Measurements from ENCODE around the gene KLF15. TPM values are rescaled to one million over a fixed set of nuclear protein-coding genes. Genes with fewer than 3 reads are reported as not detected.

Gene KLF15
- total RNA-seq, 6 experiments from 2014 or later, result 0.63 to 1.2 (median 0.81) TPM

DNA sequence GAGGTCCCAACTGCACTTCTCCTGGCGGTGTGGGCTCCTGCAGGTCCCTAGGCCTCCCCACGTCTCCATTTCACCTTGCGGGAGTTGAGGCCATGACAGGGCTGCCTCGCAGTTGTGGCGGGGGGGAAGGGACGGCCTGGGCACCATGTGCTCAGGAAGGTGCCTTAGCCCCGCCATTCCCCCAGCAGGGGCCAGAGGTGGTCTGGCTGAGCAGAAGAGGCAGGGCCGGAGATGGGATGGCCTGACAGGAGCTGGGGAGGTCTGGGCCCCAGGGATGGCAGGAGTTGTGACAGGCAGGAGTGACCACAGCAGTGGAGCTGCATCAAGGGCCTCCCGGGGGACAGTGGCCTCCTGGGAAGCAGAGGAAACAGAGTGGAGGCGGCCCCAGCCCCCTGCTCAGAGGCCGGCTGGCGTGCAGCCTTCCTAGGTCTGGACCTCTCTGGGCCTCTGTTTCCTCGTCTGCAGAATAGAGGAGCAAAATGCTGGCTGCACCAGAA, 18.7 kb upstream of the KLF15 start:
- Mint-ChIP-seq H3K27me3 (ENCODE audit: insufficient read depth) (peaks cover 35% of the 10 kb centered on the region), H3K4me1 (ENCODE audit: low read depth) (peaks cover 14% of the 10 kb centered on the region)

GRCh38 chr3:126373682-126374601, 16.7 kb upstream of the KLF15 start:
- TF ChIP-seq, protein P1, sequence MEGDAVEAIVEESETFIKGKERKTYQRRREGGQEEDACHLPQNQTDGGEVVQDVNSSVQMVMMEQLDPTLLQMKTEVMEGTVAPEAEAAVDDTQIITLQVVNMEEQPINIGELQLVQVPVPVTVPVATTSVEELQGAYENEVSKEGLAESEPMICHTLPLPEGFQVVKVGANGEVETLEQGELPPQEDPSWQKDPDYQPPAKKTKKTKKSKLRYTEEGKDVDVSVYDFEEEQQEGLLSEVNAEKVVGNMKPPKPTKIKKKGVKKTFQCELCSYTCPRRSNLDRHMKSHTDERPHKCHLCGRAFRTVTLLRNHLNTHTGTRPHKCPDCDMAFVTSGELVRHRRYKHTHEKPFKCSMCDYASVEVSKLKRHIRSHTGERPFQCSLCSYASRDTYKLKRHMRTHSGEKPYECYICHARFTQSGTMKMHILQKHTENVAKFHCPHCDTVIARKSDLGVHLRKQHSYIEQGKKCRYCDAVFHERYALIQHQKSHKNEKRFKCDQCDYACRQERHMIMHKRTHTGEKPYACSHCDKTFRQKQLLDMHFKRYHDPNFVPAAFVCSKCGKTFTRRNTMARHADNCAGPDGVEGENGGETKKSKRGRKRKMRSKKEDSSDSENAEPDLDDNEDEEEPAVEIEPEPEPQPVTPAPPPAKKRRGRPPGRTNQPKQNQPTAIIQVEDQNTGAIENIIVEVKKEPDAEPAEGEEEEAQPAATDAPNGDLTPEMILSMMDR (IDR thresholded peaks at IDR 0.05), result no peak
- Mint-ChIP-seq H3K27ac (no peak overlapping the region), H3K9me3 (peaks cover under 1% of the 10 kb centered on the region; the same call in 1 of the 2 replicates), H3K27me3 (ENCODE audit: insufficient read depth) (peaks cover 32% of the 10 kb centered on the region), H3K4me3 (no peak overlapping the region), H3K4me1 (ENCODE audit: low read depth) (peaks cover 14% of the 10 kb centered on the region), H3K36me3 (ENCODE audit: low read depth) (no peaks in the 10 kb centered on the region)
- DNase-seq, result peak; percentile 49

More for the DNA sequence above, 18.7 kb upstream of the KLF15 start:
- Mint-ChIP-seq H3K9me3 (peaks cover 7% of the 10 kb centered on the region), H3K4me3 (no peak overlapping the region), H3K27ac (no peak overlapping the region), H3K36me3 (ENCODE audit: low read depth) (no peaks in the 10 kb centered on the region)
- DNase-seq, result no peak
- TF ChIP-seq, protein P1 (IDR thresholded peaks at IDR 0.05), result no peak

DNA sequence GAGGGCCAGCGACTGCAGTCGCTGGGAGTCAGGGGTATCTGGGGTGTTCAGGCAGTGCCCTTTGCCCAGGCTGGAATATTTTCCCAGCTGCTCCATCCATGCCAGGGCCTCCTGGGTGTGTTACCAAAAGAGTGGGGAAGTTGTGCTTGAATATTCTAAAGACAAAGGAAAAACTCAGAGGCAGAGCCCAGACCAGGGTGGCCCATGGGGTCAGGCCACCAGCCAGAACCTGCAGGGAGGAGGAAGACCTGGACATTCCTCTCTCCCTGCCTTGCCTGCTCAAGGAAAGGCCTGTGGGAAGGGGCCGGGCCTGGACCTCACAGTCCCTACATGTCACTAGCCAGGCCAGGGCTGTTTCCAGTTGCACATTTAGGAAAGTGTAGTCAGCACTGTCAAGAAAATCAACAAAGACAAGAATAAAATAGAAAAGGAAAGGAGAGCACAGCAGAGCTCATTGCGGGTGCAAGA, 16.0 kb upstream of the KLF15 start:
- peaks cover 30% of the 10 kb centered on the region for H3K27me3 Mint-ChIP-seq (ENCODE audit: insufficient read depth)

DNA sequence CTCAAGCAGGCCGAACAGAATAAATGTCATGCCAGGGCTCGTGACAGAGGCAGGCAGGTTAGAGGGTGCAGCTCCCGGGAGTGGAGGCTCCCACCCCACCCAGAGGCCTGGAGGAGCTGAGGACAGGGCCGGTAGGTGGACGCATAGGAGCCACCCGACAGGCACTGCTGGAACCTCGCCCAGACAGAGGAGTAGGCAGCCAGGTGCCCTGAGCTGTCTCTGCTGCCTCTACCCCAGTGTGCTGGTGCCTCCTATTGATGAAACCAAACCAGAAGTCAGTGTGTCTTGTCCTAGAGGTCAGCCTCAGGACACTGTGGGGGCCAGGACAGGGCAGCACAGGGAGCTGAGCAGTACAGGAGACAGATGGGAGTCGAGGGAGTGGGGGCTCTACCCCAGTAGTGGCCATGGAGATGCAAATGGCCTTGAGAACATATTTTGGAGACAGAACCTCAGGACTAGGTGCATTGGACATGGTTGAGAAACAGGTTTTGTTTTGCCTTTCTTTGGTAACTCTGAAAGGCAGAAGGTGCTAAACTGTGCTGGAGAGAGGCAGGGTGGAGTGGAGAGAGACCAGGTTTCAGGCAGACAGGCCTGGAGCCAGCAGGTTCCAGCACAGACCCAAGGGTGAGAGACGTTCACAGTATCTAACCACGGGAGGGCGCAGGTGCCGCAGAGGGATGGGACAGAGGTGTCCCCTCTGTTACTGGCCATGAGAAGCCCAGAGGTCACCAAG, 15.4 kb upstream of the KLF15 start:
- H3K36me3 Mint-ChIP-seq (ENCODE audit: low read depth), result no peaks in the 10 kb centered on the region
- H3K4me1 Mint-ChIP-seq (ENCODE audit: low read depth), result peaks cover 14% of the 10 kb centered on the region
- TF ChIP-seq, protein P1 (IDR thresholded peaks at IDR 0.05), result no peak
- H3K27ac Mint-ChIP-seq, result no peak overlapping the region
- H3K4me3 Mint-ChIP-seq, result no peak overlapping the region
- peaks cover 26% of the 10 kb centered on the region for H3K27me3 Mint-ChIP-seq (ENCODE audit: insufficient read depth)
- H3K9me3 Mint-ChIP-seq, result no peaks in the 10 kb centered on the region
- no peak for DNase-seq

More for the DNA sequence above, 16.0 kb upstream of the KLF15 start:
- no peaks in the 10 kb centered on the region for H3K36me3 Mint-ChIP-seq (ENCODE audit: low read depth)
- H3K4me3 Mint-ChIP-seq, result no peak overlapping the region
- TF ChIP-seq, protein P1 (IDR thresholded peaks at IDR 0.05), result no peak
- no peak for DNase-seq
- H3K9me3 Mint-ChIP-seq, result no peaks in the 10 kb centered on the region
- peaks cover 14% of the 10 kb centered on the region for H3K4me1 Mint-ChIP-seq (ENCODE audit: low read depth)
- H3K27ac Mint-ChIP-seq, result no peak overlapping the region

GRCh38 chr3:126371096-126371705, 14.0 kb upstream of the KLF15 start:
- Mint-ChIP-seq H3K4me1 (ENCODE audit: low read depth) (peaks cover 19% of the 10 kb centered on the region), H3K4me3 (no peak overlapping the region), H3K36me3 (ENCODE audit: low read depth) (no peaks in the 10 kb centered on the region), H3K27ac (no peak overlapping the region), H3K9me3 (no peaks in the 10 kb centered on the region), H3K27me3 (ENCODE audit: insufficient read depth) (peaks cover 23% of the 10 kb centered on the region)
- TF ChIP-seq, protein P1 (IDR thresholded peaks at IDR 0.05), result no peak
- no peak for DNase-seq
